K562 (cell line): Measurements from ENCODE around the gene SLX4IP. TPM values are rescaled to one million over a fixed set of nuclear protein-coding genes. Genes with fewer than 3 reads are reported as not detected.

ENCODE experiments used
- ATAC-seq: fragments of 200-7000 bp; cut with Tn5 transposase; 3 replicates; pipeline ENCODE4 v1.9.1; 2020; ENCODE audit warnings: moderate library complexity
- BruUV-seq: library from RNA; stranded (reverse); fragments of 400-500 nt; replicated peaks from 2 replicates; lab custom pipeline; 2021; lab: Mats Ljungman, UMichigan
- CTCF ChIA-PET: fragments of 300-600 bp; formaldehyde crosslinking; extraction: SDS; loops from one replicate; lab custom pipeline; 2021; ENCODE audit warnings: low intra/inter-chr PET ratio; lab: Yijun Ruan, JAX
- POLR2A ChIA-PET: fragments of 300-600, 350-650 bp; sonication (Branson Sonifier 250); formaldehyde crosslinking; extraction: SDS; loops from one replicate; lab custom pipeline; 2021; ENCODE audit warnings: antibody characterized with exemption, inconsistent platforms; lab: Yijun Ruan, JAX
- DNase-seq, 4 experiments: peaks; one replicate each; pipeline versions ENCODE4 v3.0.0 to v3.0.0-alpha.2; 2011 to 2018; ENCODE audit warnings: low spot score in 3 of 4, mixed read lengths in 3 of 4; ENCODE audit errors: extremely low read depth in 1 of 4
- FAIRE-seq: peaks from 2 replicates; lab custom pipeline; 2011; peaks lifted over from hg19 to GRCh38; lab: Jason Lieb, UNC
- H2AFZ ChIP-seq: 2 replicates; pipeline ENCODE4 v1.6.0; 2011; ENCODE audit warnings: low read depth, low read length, control low read depth, inconsistent platforms
- H3K27ac ChIP-seq: fragments of 200-600 bp; 3 replicates; pipeline ENCODE4 v1.8.0; 2011; ENCODE audit warnings: low read depth, mild to moderate bottlenecking, control low read depth, inconsistent platforms, low read length, moderate library complexity, mixed read lengths; ENCODE audit errors: extremely low read depth
- H3K27me3 ChIP-seq, 2 experiments: fragments of 300-600 bp in 1 of 2; 2 replicates in 1 of 2; 3 replicates in 1 of 2; pipeline versions ENCODE4 v1.6.0 to v1.8.0; 2011; ENCODE audit warnings: inconsistent platforms in 2 of 2, low read length in 2 of 2, mild to moderate bottlenecking in 1 of 2, mixed read lengths in 1 of 2, moderate library complexity in 1 of 2; ENCODE audit not compliant: control insufficient read depth in 2 of 2, insufficient read depth in 2 of 2
- H3K36me3 ChIP-seq: fragments of 300-600 bp; 3 replicates; pipeline ENCODE4 v1.8.0; 2011; ENCODE audit warnings: mild to moderate bottlenecking, low read length, inconsistent platforms; ENCODE audit not compliant: control insufficient read depth, insufficient read depth
- H3K4me1 ChIP-seq, 2 experiments: fragments of 200-600 bp in 1 of 2; replicated peaks in 1 of 2; 2 replicates in 1 of 2; 3 replicates in 1 of 2; pipeline versions ENCODE4 v1.5.1 to v1.8.0; 2011; ENCODE audit warnings: inconsistent platforms in 2 of 2, low read length in 2 of 2, mild to moderate bottlenecking in 1 of 2, mixed read lengths in 1 of 2, moderate library complexity in 1 of 2; ENCODE audit not compliant: control insufficient read depth in 2 of 2, insufficient read depth in 2 of 2
- H3K4me2 ChIP-seq: 2 replicates; pipeline ENCODE4 v1.6.1; 2011; ENCODE audit warnings: low read length, control low read depth, inconsistent platforms, mixed read lengths; ENCODE audit not compliant: insufficient read depth
- H3K4me3 ChIP-seq: fragments of 200-600 bp; sonication (generic), shearing (Covaris generic); 2 replicates; pipeline ENCODE4 v1.5.1; 2016; ENCODE audit warnings: control low read depth, inconsistent platforms
- H3K79me2 ChIP-seq: fragments of 200-600 bp; 3 replicates; pipeline ENCODE4 v1.8.0; 2011; ENCODE audit warnings: low read length, inconsistent platforms; ENCODE audit not compliant: control insufficient read depth, insufficient read depth
- H3K9ac ChIP-seq, 2 experiments: 2 replicates each; pipeline versions ENCODE4 v1.6.0 to v1.6.1; 2011; ENCODE audit warnings: low read depth in 2 of 2, low read length in 2 of 2, control low read depth in 1 of 2, inconsistent platforms in 1 of 2, mild to moderate bottlenecking in 1 of 2, mixed read lengths in 1 of 2; ENCODE audit not compliant: insufficient read depth in 1 of 2
- H3K9me1 ChIP-seq: one replicate; pipeline ENCODE4 v1.6.0; 2011; ENCODE audit warnings: inconsistent platforms, mild to moderate bottlenecking, low read length, moderate library complexity; ENCODE audit not compliant: control insufficient read depth, insufficient read depth
- H3K9me3 ChIP-seq: replicated peaks from 2 replicates; pipeline ENCODE4 v1.5.1; 2011; ENCODE audit warnings: low read depth, low read length, inconsistent platforms; ENCODE audit not compliant: control insufficient read depth, insufficient read depth
- H4K20me1 ChIP-seq: replicated peaks from 2 replicates; pipeline ENCODE4 v1.6.1; 2011; ENCODE audit warnings: low read length, inconsistent platforms, mixed read lengths; ENCODE audit not compliant: control insufficient read depth, insufficient read depth
- ARID1B ChIP-seq: fragments of 450-650 bp; IDR thresholded peaks from 2 replicates; pipeline ENCODE4 v1.6.1; 2016; ENCODE audit warnings: antibody characterized with exemption, mild to moderate bottlenecking, inconsistent platforms
- CBFA2T2 ChIP-seq: fragments of 450-650 bp; conservative IDR thresholded peaks from 2 replicates; pipeline ENCODE4 v1.6.1; 2017; ENCODE audit warnings: mild to moderate bottlenecking
- CBFA2T3 ChIP-seq: fragments of 450-650 bp; IDR thresholded peaks from 2 replicates; pipeline ENCODE4 v1.6.1; 2017
- CBFB ChIP-seq: sonication (generic); formaldehyde crosslinking; IDR thresholded peaks from 2 replicates; pipeline ENCODE4 v1.4.0; 2020; ENCODE audit warnings: mild to moderate bottlenecking, missing genetic modification reagents
- GTF2F1 ChIP-seq: IDR thresholded peaks from 2 replicates; pipeline ENCODE4 v1.6.1; 2011; ENCODE audit warnings: low read depth, low read length, improper control_type of control experiment
- IRF2 ChIP-seq: sonication (generic); formaldehyde crosslinking; IDR thresholded peaks from 2 replicates; pipeline ENCODE4 v1.8.1; 2022; ENCODE audit warnings: mild to moderate bottlenecking, missing genetic modification reagents
- MBD1 ChIP-seq: fragments of 250-450 bp; sonication (Bioruptor Pico); IDR thresholded peaks from 2 replicates; pipeline ENCODE4 v1.8.0; 2022; ENCODE audit warnings: inconsistent platforms
- MEIS2 ChIP-seq: fragments of 450-650 bp; IDR thresholded peaks from 2 replicates; pipeline ENCODE4 v1.6.1; 2014; ENCODE audit warnings: mild to moderate bottlenecking; ENCODE audit not compliant: partially characterized antibody
- SMARCE1 ChIP-seq: fragments of 450-650 bp; IDR thresholded peaks from 2 replicates; pipeline ENCODE4 v1.7.1; 2016; ENCODE audit warnings: mild to moderate bottlenecking
- SPI1 ChIP-seq: IDR thresholded peaks from 2 replicates; pipeline ENCODE4 v1.6.1; 2011; ENCODE audit warnings: low read depth, low read length, control low read depth, borderline replicate concordance
- TCF3 ChIP-seq: sonication (generic); formaldehyde crosslinking; IDR thresholded peaks from 2 replicates; pipeline ENCODE4 v1.4.0; 2020; ENCODE audit warnings: mild to moderate bottlenecking, missing genetic modification reagents
- TEAD2 ChIP-seq: fragments of 450-650 bp; IDR thresholded peaks from 2 replicates; pipeline ENCODE4 v1.6.1; 2016; ENCODE audit warnings: missing genetic modification characterization, control low read depth, missing compliant biosample characterization
- TRIM24 ChIP-seq, 2 experiments: fragments of 450-650 bp; IDR thresholded peaks; 2 replicates each; pipeline ENCODE4 v1.6.1; 2016
- USF1 ChIP-seq: sonication (generic); formaldehyde crosslinking; IDR thresholded peaks from 2 replicates; pipeline ENCODE4 v1.9.0; 2022; ENCODE audit warnings: mild to moderate bottlenecking, missing genetic modification reagents
- ZFX ChIP-seq: sonication (generic); formaldehyde crosslinking; IDR thresholded peaks from 2 replicates; pipeline ENCODE4 v1.8.0; 2022; ENCODE audit warnings: mild to moderate bottlenecking, missing genetic modification reagents, moderate library complexity
- ZNF311 ChIP-seq: fragments of 250-450 bp; sonication (Bioruptor Pico); IDR thresholded peaks from 2 replicates; pipeline ENCODE4 v1.4.0; 2020; ENCODE audit warnings: mild to moderate bottlenecking, moderate library complexity
- WGBS: fragments of 100-300 bp; shearing (Covaris generic); methylation state at CpG from one replicate; pipeline ENCODE4 v1.1.6; 2016; ENCODE audit warnings: low coverage, mixed read lengths; ENCODE audit not compliant: insufficient coverage; ENCODE audit errors: missing lambda C conversion rate; 5-methylcytosine and 5-hydroxymethylcytosine counted together
- in situ Hi-C: fragments of 300-500 bp; cut with MboI; formaldehyde crosslinking; loops from 4 replicates; pipeline ENCODE4 v1.15.0; 2018; ENCODE audit warnings: inconsistent platforms, mixed read lengths
- intact Hi-C: fragments of 100-400 bp; cut with micrococcal nuclease; formaldehyde crosslinking; loops from 2 replicates; pipeline ENCODE4 v1.14.2; 2022
- polyA plus RNA-seq, 8 experiments: library from polyadenylated mRNA; depleted of rRNA in 4 of 8; stranded (reverse) in 5 of 8; unstranded in 3 of 8; fragments of >200 nt; fragmentation: Nextera tagmentation in 2 of 8; fragmentation: Illumina TruSeq in 1 of 8; extraction: Ambion mirVana in 2 of 8; extraction: Trizol in 1 of 8; gene quantifications; 2 replicates each; pipeline versions ENCODE4 v1.2.1 to v1.2.3, GENCODE V29; 2011 to 2014; ENCODE audit warnings: inconsistent platforms in 1 of 8, missing spikeins in 1 of 8
- total RNA-seq, 7 experiments: library from RNA; depleted of rRNA in 6 of 7; stranded (reverse); fragments of >200 nt in 6 of 7; fragmentation: Illumina TruSeq in 2 of 7; extraction: Trizol in 2 of 7; gene quantifications; 2 replicates each; pipeline versions ENCODE4 v1.2.1 to v1.2.3, GENCODE V29; 2011 to 2021; ENCODE audit warnings: low replicate concordance in 1 of 7

SLX4IP gene
- total and polyA plus RNA-seq, 9 of the 15 experiments (the other 6 are each of a cell fraction or from before 2014, with no cell fraction given) = 1.5 to 5.9 (median 3.5) TPM

- Histone ChIP-seq H4K20me1 (no peaks in the 10 kb centered on the region), H3K36me3 (no peaks in the 10 kb centered on the region), H3K79me2 (no peaks in the 10 kb centered on the region), H3K27ac (no peak overlapping the region), H3K9ac (no peak overlapping the region), H2AFZ (no peak overlapping the region), H3K4me2 (no peak overlapping the region), H3K9me1 (no peaks in the 10 kb centered on the region), H3K9me3 (no peaks in the 10 kb centered on the region), H3K27me3 (no peaks in the 10 kb centered on the region), H3K4me3 (no peak overlapping the region), H3K4me1 (no peaks in the 10 kb centered on the region)
- CTCF ChIA-PET = no interaction called here
- TF ChIP-seq CBFA2T3 (no peak), SMARCE1 (no peak), TEAD2 (no peak), CBFB (CRISPR knock-in tag) (no peak), MEIS2 (no peak), ARID1B (no peak), TCF3 (no peak), SPI1 (no peak), IRF2 (no peak), GTF2F1 (no peak), USF1 (no peak), CBFA2T2 (no peak), MBD1 (no peak), ZNF311 (CRISPR knock-in tag) (no peak), TRIM24 (IDR thresholded peaks at IDR 0.05) (no peak), ZFX (no peak)
- ATAC-seq (no peak), FAIRE-seq (no peak), DNase-seq (no peak)
- POLR2A ChIA-PET = no interaction called here
- no TSS peak for BruUV-seq
- in situ Hi-C loops (no loop called here), intact Hi-C loops (no loop called here)
- 60% methylated on average over 8 of the region's 8 CpGs for WGBS
These were observed 131.1 kb downstream of the SLX4IP start for GRCh38 chr20:10565922-10566897.
